SKM-1 (cell line): ENCODE results near the gene BBS1.
A peak's percentile ranks its signal among the peaks of the same experiment; 100 is the strongest.
"Not testable (repeated sequence)": the region's sequence is repeated elsewhere in the genome, so short reads cannot be mapped to it uniquely, and the experiment has no call there.

ENCODE experiments used
- DNase-seq: peaks from one replicate; lab custom pipeline; 2025; ENCODE audit not compliant: unreplicated experiment; lab: John Stamatoyannopoulos, UW

BBS1 gene

GRCh38 chr11:66569076-66569475, 58.6 kb downstream of the BBS1 start:
- no peak for DNase-seq

- DNase-seq: no peak
Measured at GRCh38 chr11:66570079-66570849, 59.8 kb downstream of the BBS1 start.

DNA sequence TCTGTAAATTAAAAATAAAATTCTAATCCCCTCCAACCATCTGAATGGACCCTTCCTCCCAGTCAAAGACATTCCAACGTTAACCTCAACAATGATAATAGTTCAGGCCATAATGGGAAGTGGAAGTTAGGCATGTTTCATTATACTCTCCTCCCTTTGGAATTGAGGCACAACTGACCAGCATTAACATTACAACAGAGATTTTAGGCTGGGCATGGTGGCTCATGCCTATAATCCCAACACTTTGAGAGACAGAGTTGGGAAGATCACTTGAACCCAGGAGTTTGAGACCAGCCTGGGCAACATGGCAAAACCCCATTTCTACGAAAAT, 60.4 kb downstream of the BBS1 start:
- no peak for DNase-seq

GRCh38 chr11:66579017-66579606, 68.7 kb downstream of the BBS1 start:
- peak; percentile 20 for DNase-seq

DNA sequence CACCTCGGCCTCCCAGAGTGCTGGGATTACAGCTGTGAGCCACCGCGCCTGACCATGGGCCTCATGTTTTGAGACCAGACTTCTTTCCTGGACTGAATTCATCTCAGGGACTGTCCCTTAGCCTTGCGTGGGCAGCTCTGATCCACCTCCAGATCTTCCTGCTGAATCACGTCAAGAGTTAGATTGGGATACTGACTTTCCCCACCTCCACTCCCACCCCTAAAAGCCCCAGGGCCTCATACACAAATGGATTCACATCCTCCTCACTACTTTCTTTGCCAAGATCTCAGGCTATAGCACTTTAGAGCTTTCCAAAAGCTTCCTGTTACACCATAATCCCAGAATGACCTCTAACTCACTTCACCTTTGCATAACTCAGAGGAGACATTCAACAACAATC, 70.4 kb downstream of the BBS1 start:
- DNase-seq: no peak

DNA sequence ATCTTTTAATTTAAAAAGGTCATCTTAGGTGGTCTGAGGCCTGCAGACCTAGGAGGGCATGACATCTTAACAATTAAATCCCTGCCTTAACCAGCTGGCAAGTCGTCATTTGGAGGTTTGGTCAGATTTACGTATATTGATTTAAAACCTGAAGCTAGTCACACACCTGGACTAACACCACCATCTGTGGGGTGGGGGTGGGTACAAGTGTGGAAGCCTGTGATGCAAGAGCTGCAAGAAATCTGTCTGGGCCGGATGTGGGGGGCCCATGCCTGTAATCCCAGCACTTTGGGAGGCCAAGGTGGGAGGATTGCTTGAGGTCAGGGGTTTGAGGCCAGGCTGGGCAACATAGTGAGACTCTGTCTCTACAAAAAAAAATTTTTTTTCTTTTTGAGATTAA, 70.8 kb downstream of the BBS1 start:
- DNase-seq: no peak

DNA sequence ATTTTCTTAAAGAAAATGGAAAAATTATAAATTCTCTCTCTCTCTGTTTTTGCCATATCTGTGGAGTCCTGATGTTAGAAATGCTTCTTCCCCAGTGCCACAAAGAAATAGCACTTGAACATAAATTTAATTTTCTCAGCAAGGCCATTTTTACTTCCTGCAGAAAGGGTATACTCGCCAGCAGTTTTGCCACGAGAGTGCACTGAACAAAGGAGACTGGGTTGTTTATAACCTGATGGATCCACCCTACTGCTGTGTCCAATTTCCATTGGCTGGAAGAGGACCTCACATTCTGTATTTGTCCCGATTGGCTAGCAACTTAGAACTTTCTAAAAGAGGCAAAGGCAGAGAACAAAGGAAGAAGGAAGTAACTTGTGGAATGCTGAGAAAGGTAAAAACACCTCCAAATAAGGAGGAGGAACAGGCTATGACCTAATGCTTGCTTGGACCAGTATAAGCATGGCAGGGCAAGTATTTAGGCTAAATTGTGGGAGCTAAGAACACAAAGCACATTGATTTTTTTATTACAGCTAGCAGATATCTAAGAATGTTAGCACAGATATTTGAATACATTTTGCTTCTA, 72.2 kb downstream of the BBS1 start:
- not testable (repeated sequence) for DNase-seq
